HT-29 (cell line): ENCODE data around the gene RIGI. TPM values are rescaled to one million over a fixed set of nuclear protein-coding genes. Genes with fewer than 3 reads are reported as not detected.
"Not testable (repeated sequence)": the region's sequence is repeated elsewhere in the genome, so short reads cannot be mapped to it uniquely, and the experiment has no call there.

ENCODE experiments used
- DNase-seq: peaks from one replicate; pipeline ENCODE4 v3.0.0-alpha.2; 2015; ENCODE audit warnings: low spot score
- total RNA-seq: library from RNA; depleted of rRNA; stranded (reverse); fragments of >200 nt; shearing (Covaris generic); gene quantifications from 2 replicates; pipeline ENCODE4 v1.2.3, GENCODE V29; 2014; rRNA removed

The RIGI gene
- total RNA-seq, 1 experiment from 2014 or later: 3.8 TPM

- no peak for DNase-seq
Observed at GRCh38 chr9:32526707-32527048, 682 bp upstream of the RIGI start.

GRCh38 chr9:32525709-32526030 is 326 bp downstream of the RIGI start:
- no peak for DNase-seq

DNA sequence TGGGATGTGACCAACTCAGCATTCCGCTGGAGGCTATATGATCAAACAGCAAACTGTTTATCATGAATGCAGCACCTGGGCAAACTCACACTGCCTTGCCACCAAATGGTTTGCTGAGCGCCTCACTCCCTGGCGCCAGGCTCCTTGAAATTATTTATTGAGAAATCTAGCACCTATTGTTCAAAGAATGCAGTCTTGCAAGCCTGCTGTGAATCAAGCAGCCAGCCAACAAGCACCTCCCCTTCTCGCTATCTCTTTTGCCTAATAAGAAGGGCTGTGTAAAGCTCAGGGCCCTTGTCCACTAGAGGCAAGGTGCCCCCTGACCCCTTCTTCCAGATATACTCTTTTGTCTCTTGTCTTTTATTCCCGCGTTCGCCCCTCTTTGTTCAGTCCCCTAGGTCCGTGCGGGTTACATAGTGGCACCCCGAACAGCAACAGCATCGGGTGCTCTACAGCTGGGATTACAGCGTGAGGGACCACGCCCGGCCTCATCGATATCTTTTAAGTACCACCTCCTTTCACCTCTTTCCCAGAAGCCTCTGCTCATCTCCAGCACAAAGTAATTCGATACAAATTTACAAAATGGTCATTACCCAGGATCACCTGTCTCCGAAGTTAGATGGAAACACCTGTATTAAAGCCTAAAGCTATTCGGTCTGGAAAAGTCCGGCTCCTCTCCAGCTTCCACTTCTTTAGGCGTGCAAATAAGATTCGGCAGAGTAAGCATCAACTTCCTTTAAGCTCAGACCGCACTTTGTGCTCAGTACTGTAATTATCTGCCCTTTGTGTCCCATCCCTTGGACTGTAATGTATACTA is 896 bp downstream of the RIGI start:
- DNase-seq: peak; percentile 56

GRCh38 chr9:32524558-32524891 is 1.5 kb downstream of the RIGI start:
- DNase-seq: not testable (repeated sequence)

DNA sequence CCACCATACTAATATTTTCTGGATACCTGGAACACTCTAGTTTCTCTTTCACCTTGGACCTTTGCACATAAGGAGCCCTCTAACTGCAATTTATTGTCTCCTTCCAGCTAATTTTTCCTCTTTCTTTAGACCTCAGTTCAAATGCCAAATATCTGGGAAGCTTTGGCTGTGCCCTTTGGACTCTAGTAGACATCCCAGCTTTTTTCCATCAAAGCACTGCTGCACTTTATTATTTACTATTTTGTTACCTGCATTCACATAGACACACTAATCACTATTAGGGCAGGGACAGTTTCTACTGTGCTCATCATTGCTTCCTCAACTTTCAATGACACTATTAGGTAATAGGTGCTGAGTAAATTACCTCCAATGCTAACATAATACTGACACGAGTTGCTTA is 2.1 kb downstream of the RIGI start:
- DNase-seq: no peak

DNA sequence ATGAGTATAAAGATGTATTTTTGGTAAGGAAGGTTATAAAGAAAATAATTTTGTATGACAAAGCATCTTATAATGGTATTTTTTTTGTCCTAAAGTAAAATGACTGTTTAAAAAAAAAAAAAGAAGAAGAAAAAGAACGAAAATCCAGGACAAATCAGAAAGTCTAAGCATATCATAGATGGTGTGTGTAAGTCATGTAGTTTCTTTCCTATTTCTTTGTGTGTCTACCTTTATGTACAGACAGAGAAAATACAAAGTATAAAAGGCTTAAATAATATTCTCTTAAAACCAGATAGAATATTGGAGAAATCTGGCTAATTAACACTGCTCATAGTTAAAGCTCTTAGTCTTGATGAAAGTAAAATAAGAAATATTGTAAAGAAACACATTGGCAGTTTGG is 7.7 kb downstream of the RIGI start:
- DNase-seq: no peak

DNA sequence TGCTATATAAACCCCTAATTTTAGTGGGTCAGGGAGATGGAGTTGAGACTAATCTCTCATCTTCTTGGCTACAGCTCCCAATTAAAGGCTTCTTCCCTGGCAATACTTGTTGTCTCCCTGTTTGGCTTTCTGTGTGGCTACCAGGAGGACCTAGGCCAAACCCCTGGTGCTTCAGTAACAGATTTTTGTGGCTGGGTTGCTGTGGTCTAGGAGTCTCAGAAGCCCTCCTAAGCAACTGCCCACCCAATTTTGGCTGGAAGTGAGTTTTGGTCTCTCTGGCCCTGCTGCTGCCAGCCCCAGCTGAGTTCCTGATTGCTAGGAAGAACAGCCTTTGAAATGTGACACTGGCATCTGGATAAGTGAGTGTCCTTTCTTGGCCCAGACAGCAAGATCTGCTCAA is 9.8 kb downstream of the RIGI start:
- no peak for DNase-seq

DNA sequence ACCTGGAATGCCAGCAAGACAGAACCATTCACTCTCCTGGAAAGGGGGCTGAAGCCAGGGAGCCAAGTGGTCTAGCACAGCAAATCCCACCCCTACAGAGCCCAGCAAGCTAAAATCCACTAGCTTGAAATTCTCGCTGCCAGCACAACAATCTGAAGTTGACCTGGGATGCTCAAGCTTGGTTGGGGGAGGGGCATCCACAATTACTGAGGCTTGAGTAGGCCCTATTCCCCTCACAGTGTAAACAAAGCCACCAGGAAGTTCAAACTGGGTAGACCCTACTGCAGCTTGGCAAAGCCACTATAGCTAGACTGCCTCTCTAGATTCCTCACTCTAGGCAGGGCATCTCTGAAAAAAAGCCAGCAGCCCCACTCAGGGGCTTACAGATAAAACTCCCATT is 17.3 kb downstream of the RIGI start:
- no peak for DNase-seq

DNA sequence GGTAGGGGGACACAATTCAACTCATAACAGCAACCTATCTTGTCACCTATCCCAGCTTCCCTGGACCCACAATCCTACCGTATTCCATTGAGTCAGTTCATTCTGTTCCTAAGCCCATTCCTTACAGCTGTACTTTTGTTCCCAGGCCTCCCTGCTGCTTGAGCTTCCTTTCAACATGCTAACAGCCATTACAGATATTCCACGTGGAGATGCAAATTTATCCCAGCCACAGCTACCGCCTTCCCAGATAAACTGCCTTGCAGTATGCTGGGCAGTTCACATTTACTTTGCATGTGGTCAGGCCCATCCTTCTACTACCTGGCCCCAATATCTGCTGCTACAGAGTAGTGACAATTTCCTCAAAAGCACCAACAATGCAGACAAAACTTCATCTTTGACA is 23.0 kb downstream of the RIGI start:
- no peak for DNase-seq

DNA sequence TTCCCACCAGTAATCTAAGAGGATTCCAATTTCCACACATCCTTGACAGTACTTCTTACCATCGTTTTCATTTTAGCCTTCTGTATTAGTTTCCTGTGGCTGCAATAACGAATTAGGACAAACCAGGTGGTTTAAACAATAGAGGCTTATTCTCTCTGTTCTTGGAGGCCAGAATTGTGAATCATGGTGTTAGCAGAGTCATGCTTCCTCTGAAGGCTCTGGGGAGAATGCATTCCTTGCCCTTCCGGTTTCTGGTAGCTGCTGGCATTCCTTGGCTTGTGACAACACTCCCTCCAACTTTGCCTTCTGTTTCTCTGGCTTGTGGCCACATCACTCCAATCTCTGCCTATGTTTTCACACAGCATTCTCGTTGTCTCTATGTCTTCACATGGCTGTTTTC is 23.5 kb downstream of the RIGI start:
- no peak for DNase-seq

- DNase-seq: no peak
Observed at GRCh38 chr9:32501868-32502267, 24.1 kb downstream of the RIGI start.

DNA sequence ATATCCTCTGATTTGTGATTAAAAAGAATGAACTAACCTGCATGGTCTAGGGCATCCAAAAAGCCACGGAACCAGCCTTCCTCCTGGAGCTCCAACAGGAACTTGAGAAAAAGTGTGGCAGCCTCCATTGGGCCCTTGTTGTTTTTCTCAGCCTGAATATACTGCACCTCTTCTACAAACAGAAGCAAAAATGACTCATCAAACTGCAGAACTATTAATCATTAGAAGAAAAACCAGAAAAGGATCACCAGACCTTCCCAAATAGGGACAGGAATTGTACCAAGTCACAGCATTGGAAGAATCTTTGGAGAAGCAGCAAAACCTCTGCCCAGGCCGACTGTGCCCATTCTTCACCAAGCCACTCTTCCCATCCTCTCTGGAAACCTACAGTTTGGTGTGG is 25.2 kb downstream of the RIGI start:
- DNase-seq: peak; percentile 3

GRCh38 chr9:32497921-32498320 is 28.1 kb downstream of the RIGI start:
- DNase-seq: no peak

GRCh38 chr9:32490601-32491000 is 35.4 kb downstream of the RIGI start:
- no peak for DNase-seq

DNA sequence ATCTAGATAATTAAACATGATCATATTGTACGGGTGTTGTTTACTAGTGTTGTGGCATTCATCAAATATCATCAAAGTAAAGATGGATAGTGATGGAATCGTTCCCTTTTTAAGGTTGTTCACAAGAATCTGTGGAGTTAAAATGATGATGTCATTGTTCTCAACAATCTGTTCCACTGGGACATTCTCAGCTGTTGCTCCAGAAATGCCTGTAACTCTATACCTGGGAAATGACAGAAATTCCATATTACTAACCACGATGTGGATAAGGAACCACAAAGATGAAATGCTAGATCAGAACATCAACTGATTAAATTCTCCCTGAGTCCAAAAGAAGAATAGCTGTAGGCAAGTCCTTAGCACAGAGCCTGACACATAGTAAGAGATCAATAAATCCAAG is 38.0 kb downstream of the RIGI start:
- DNase-seq: no peak

DNA sequence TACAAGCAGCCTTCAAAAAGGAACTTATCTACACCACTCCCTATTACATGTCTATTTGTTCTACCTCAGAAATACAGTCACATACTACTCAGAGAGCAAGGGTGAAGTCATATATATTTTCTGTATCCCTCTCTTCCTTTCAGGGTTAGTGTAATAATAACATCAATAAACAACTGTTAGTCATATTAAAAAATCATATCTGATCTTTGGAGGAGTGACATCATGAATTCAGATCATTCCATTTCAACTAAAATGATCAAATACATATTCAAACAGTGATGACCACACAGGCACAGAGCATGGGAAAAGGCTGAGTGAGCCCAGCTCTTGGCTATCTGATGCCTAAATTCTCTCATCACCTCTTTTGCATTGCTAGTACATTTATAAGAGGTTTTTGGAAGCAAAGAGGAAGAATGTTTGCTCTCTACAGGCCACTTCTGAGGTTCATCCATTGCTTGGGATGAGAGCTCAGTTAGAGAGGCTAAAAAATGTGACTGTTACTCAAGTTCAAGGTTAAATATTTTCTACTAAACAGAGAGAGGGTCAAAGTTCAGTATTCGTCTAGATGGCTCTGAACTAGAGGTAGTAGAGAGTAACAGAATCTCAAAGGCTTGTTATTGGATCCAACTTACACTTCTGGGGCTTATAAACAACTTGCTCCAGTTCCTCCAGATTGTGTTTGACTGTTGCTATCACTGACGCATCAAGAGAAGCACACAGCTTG is 39.0 kb downstream of the RIGI start:
- DNase-seq: no peak

DNA sequence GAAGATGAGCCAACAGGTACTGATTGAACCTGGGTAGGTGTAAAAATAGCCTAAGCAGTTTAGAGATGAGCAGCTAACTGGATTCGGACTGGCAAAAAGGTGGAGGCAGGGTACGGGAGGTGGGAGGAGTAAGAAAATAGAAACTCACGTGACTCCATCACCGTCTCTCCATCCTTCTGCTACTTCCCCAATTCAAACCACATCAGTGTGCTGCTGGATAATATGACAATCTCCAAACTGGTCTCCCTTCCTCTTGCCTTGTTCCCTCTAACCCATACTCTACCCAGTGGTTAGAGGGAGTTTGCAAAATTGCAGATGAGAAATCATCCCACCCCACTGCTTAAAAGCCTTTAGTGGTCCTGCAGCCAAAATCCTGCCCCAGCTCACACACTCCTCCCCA is 42.7 kb downstream of the RIGI start:
- no peak for DNase-seq

Other genes with a start within 250 kb of the RIGI start
- 27.1 and 30.5 TPM in 2 replicates for gene ACO1, start 141.6 kb downstream of the RIGI start, total RNA-seq
- 1.9 and 3.3 TPM in 2 replicates for gene SMIM27, start 26.1 kb upstream of the RIGI start, total RNA-seq
- gene TOPORS, start 26.4 kb upstream of the RIGI start, total RNA-seq: 11.3 and 12.9 TPM in 2 replicates
- 37.8 and 48.1 TPM in 2 replicates for gene NDUFB6, start 47.0 kb upstream of the RIGI start, total RNA-seq
- under 0.01 TPM in 1 of 2 replicates, not detected in the other for gene TAF1L, start 109.5 kb upstream of the RIGI start, total RNA-seq